IMR-90 (cell line): ENCODE results near the gene RCHY1.

Experiments
- CHD1 ChIP-seq: IDR thresholded peaks from 2 replicates; pipeline ENCODE4 v1.6.1; 2012; ENCODE audit warnings: low read depth, low read length, improper control_type of control experiment
- CTCF ChIP-seq: conservative IDR thresholded peaks from 2 replicates; pipeline ENCODE4 v1.5.1; 2012; ENCODE audit warnings: mild to moderate bottlenecking, low read depth, low read length, improper control_type of control experiment
- MXI1 ChIP-seq: IDR thresholded peaks from 2 replicates; pipeline ENCODE4 v1.6.1; 2012; ENCODE audit warnings: low read depth, mild to moderate bottlenecking, low read length, moderate library complexity, borderline replicate concordance
- POLR2A ChIP-seq: IDR thresholded peaks from 2 replicates; pipeline ENCODE4 v1.6.1; 2012; ENCODE audit warnings: mild to moderate bottlenecking, low read depth, low read length
- RAD21 ChIP-seq: IDR thresholded peaks from 2 replicates; pipeline ENCODE4 v1.6.1; 2012; ENCODE audit warnings: low read length, improper control_type of control experiment
- USF2 ChIP-seq: fragments of 150-350 bp; IDR thresholded peaks from 2 replicates; pipeline ENCODE4 v1.6.1; 2017; ENCODE audit warnings: mild to moderate bottlenecking, antibody characterized with exemption, low read length, low read depth

GRCh38 chr4:75557696-75558095, 43.5 kb upstream of the RCHY1 start:
- TF ChIP-seq CTCF, result no peak
- TF ChIP-seq RAD21, result no peak
- no peak for TF ChIP-seq CHD1
- TF ChIP-seq USF2, result no peak
- TF ChIP-seq POLR2A, result no peak
- TF ChIP-seq MXI1, result no peak
